Heart right ventricle (tissue), 16 donors: ENCODE measurements around the gene C20orf144. TPM values are rescaled to one million over a fixed set of nuclear protein-coding genes. Genes with fewer than 3 reads are reported as not detected.

Experiments
- ATAC-seq, 8 donors: fragments of 200-7000 bp; cut with Tn5 transposase; one replicate each; pipeline ENCODE4 v1.9.1; 2020; ENCODE audit warnings: mild to moderate bottlenecking in 8 of 8, moderate library complexity in 8 of 8, moderate number of reproducible peaks in 1 of 8
- DNase-seq, 2 donors: peaks; one replicate each; pipeline ENCODE4 v3.0.0-alpha.2; 2020
- H3K27ac ChIP-seq, 10 donors: fragments of 200-600 bp; sonication (generic) in 2 of 10; one replicate each; pipeline versions ENCODE4 v1.5.0 to v1.8.0; 2020 to 2022; ENCODE audit warnings: mild to moderate bottlenecking in 3 of 10
- H3K27me3 ChIP-seq, 7 donors: fragments of 200-600 bp; one replicate each; pipeline ENCODE4 v1.8.0; 2021 to 2022; ENCODE audit warnings: mild to moderate bottlenecking in 2 of 7
- H3K36me3 ChIP-seq, 9 donors: fragments of 200-600 bp; sonication (generic) in 1 of 9; one replicate each; pipeline versions ENCODE4 v1.5.0 to v1.8.0; 2020 to 2022; ENCODE audit warnings: mild to moderate bottlenecking in 2 of 9
- H3K4me1 ChIP-seq, 9 donors: fragments of 200-600 bp; sonication (generic) in 1 of 9; one replicate each; pipeline versions ENCODE4 v1.5.0 to v1.8.0; 2020 to 2022; ENCODE audit warnings: mild to moderate bottlenecking in 4 of 9
- H3K4me3 ChIP-seq, 10 donors: fragments of 200-600 bp; sonication (generic) in 2 of 10; one replicate each; pipeline versions ENCODE4 v1.5.0 to v1.8.0; 2020 to 2022; ENCODE audit warnings: mild to moderate bottlenecking in 7 of 10, moderate library complexity in 2 of 10
- H3K9me3 ChIP-seq, 11 donors: fragments of 200-600 bp in 10 of 11; sonication (generic) in 2 of 11; one replicate each; pipeline versions ENCODE4 v1.5.0 to v1.8.0; 2013 to 2022; ENCODE audit warnings: mild to moderate bottlenecking in 2 of 11, control low read depth in 1 of 11, moderate library complexity in 1 of 11
- CTCF ChIP-seq, 9 donors: fragments of 200-600 bp; sonication (generic) in 2 of 9; IDR thresholded peaks; one replicate each; pipeline versions ENCODE4 v1.5.0 to v1.8.0; 2021 to 2022; ENCODE audit warnings: antibody characterized with exemption in 9 of 9, mild to moderate bottlenecking in 5 of 9, moderate library complexity in 1 of 9
- WGBS, 2 donors: extraction: QIAGEN DNeasy Blood & Tissue Kit; methylation state at CpG; one replicate each; pipeline ENCODE4 v1.1.7; 2013; ENCODE audit warnings: inconsistent platforms in 1 of 2; 5-methylcytosine and 5-hydroxymethylcytosine counted together
- intact Hi-C, 10 donors: fragments of 100-400 bp; cut with DNase I; formaldehyde crosslinking; loops; one replicate each; pipeline versions ENCODE4 v1.11.1 to v1.14.2; 2022
- polyA plus RNA-seq, 2 donors: library from polyadenylated mRNA; stranded (reverse); fragments of 200-250 nt; gene quantifications; one replicate each; pipeline ENCODE4 v1.2.3, GENCODE V29; 2013
- total RNA-seq, 10 donors: library from RNA; stranded (reverse); fragmentation: NEBNext Ultra II Directional in 3 of 10; extraction: Animal tissue kit (Norgen Biotek cat#: 25700) in 3 of 10; gene quantifications; one replicate each; pipeline versions ENCODE4 v1.2.1 to v1.2.4, GENCODE V29; 2021 to 2023
- donor health status: Arrhythmogenic right ventricular cardiomyopathy.
- donor health status: ischemic (EF 13 %, LVEDD 7.1; RV severe dilation, severe dysfunction).
- donor health status: healthy with polysubstance abuse.
- donor health status: DM: no; HTN: yes; CAD: no.
- donor health status: DM: no; HTN: no; CAD: no.
- donor health status: ischemic (EF 25% LVEDD 6.9; RV normal size, moderate dysfunction).
- donor health status: ischemic (EF 25% LVEDD 5.7; RV mildly dilated, moderate dysfunction).
- donor health status: healthy.
- donor health status: DM: yes; HTN: yes; CAD: no.
- donor health status: Ischemic cardiomyopathy.
- donor health status: ischemic (EF 35%, LVEDD 5.7; RV mildly dilated, moderate dysfunction).
- donor health status: nonischemic (EF 11% LVEDD 7.7; RV severe dilation, severe dysfunction).
- donor health status: DM: yes; HTN: yes; CAD: no.
- donor health status: PGD.
- donor health status: ischemic (EF 29% LVEDD 5.4; RV normal size, mild dysfunction).
- donor health status: nonischemic (EF 23%, LVEDD 6.1; RV moderate dilation, normal function).

The C20orf144 gene
- total and polyA plus RNA-seq, 12 donors, result 0.03 TPM; not detected in 11

GRCh38 chr20:33680686-33681085, 18.6 kb downstream of the C20orf144 start:
- Histone ChIP-seq H3K9me3 (no peaks in the 10 kb centered on the region), H3K4me1 (peaks cover 0 to 24% (median 14%) of the 10 kb centered on the region in 9 donors), H3K4me3 (no peak overlapping the region), H3K27ac (no peak overlapping the region), H3K36me3 (peaks cover 0 to 5% (median 0%) of the 10 kb centered on the region in 9 donors), H3K27me3 (no peaks in the 10 kb centered on the region)
- WGBS, 2 donors, result 74 to 83% methylated on average over 2 of the region's 2 CpGs
- TF ChIP-seq CTCF (IDR thresholded peaks at IDR 0.05), result no peak
- ATAC-seq (no peak), DNase-seq (no peak)
- intact Hi-C loops, result no loop called here

GRCh38 chr20:33681288-33681687, 19.2 kb downstream of the C20orf144 start:
- Histone ChIP-seq H3K27ac (no peak overlapping the region), H3K36me3 (peaks cover 0 to 5% (median 0%) of the 10 kb centered on the region in 9 donors), H3K4me3 (no peak overlapping the region), H3K4me1 (peaks cover 0 to 20% (median 15%) of the 10 kb centered on the region in 9 donors), H3K9me3 (no peaks in the 10 kb centered on the region), H3K27me3 (no peaks in the 10 kb centered on the region)
- TF ChIP-seq CTCF (IDR thresholded peaks at IDR 0.05), result no peak
- intact Hi-C loops, result no loop called here
- ATAC-seq (no peak), DNase-seq (no peak)
- 81 to 90% methylated on average over 5 of the region's 5 CpGs for WGBS, 2 donors

GRCh38 chr20:33681728-33682353, 19.7 kb downstream of the C20orf144 start:
- H3K4me1 ChIP-seq, result peaks cover 0 to 23% (median 19%) of the 10 kb centered on the region in 9 donors
- no peaks in the 10 kb centered on the region for H3K9me3 ChIP-seq
- no peak for ATAC-seq
- no peak overlapping the region for H3K27ac ChIP-seq
- no peak for DNase-seq
- H3K27me3 ChIP-seq, result no peaks in the 10 kb centered on the region
- 89 to 90% methylated on average over 9 of the region's 9 CpGs for WGBS, 2 donors
- H3K4me3 ChIP-seq, result no peak overlapping the region
- intact Hi-C loops, result no loop called here
- no peak for TF ChIP-seq CTCF (IDR thresholded peaks at IDR 0.05)
- H3K36me3 ChIP-seq, result peaks cover 0 to 5% (median 0%) of the 10 kb centered on the region in 9 donors

GRCh38 chr20:33684533-33685327, 22.6 kb downstream of the C20orf144 start:
- Histone ChIP-seq H3K27me3 (no peaks in the 10 kb centered on the region), H3K4me1 (peaks cover 0 to 38% (median 20%) of the 10 kb centered on the region in 9 donors), H3K27ac (peak overlapping the region in 1 of 10 donors; percentile 5), H3K9me3 (no peaks in the 10 kb centered on the region), H3K4me3 (peak overlapping the region in 2 of 10 donors; percentile 40 to 50), H3K36me3 (no peaks in the 10 kb centered on the region)
- DNase-seq (no peak), ATAC-seq (no peak)
- no peak for TF ChIP-seq CTCF (IDR thresholded peaks at IDR 0.05)
- intact Hi-C loops, result loop anchor here in 1 of 10 donors (5.0 kb wide), 1 partner anchor 48 kb away; the partner anchor contains the start of gene ZNF341
- 41% methylated on average over 10 of the region's 10 CpGs for WGBS, 2 donors
